ENCODE results near the gene DAPL1.

The DAPL1 gene

GRCh38 chr2:158766524-158766923 is 28.6 kb upstream of the DAPL1 start:
- Histone ChIP-seq H3K36me3 (ENCODE audit: control insufficient read depth, insufficient read depth, low read length) (no peaks in the 10 kb centered on the region), H2AFZ (no peak overlapping the region), H3K27me3 (ENCODE audit: control insufficient read depth, insufficient read depth, low read length) (no peaks in the 10 kb centered on the region)

GRCh38 chr2:158772306-158773078 is 22.6 kb upstream of the DAPL1 start:
- TF ChIP-seq CTCF (IDR thresholded peaks at IDR 0.05): no peak

More at GRCh38 chr2:158766524-158766923, 28.6 kb upstream of the DAPL1 start:
- H3K9me3 ChIP-seq (ENCODE audit: control insufficient read depth, low read length): no peaks in the 10 kb centered on the region
- H3K9ac ChIP-seq: no peak overlapping the region
- TF ChIP-seq CTCF (IDR thresholded peaks at IDR 0.05): no peak
- H3K27ac ChIP-seq: no peak overlapping the region
- H3K4me1 ChIP-seq: no peaks in the 10 kb centered on the region
- no peak overlapping the region for H3K4me3 ChIP-seq (ENCODE audit: low read depth, low read length)
- no peak overlapping the region for H3K4me2 ChIP-seq (ENCODE audit: low read length)
- no peaks in the 10 kb centered on the region for H3K79me2 ChIP-seq

GRCh38 chr2:158773121-158773520 is 22.0 kb upstream of the DAPL1 start:
- Histone ChIP-seq H3K9ac (no peak overlapping the region), H3K4me3 (ENCODE audit: low read depth, low read length) (no peak overlapping the region), H3K9me3 (ENCODE audit: control insufficient read depth, low read length) (no peaks in the 10 kb centered on the region), H3K4me2 (ENCODE audit: low read length) (no peak overlapping the region), H3K36me3 (ENCODE audit: control insufficient read depth, insufficient read depth, low read length) (no peaks in the 10 kb centered on the region), H3K4me1 (no peaks in the 10 kb centered on the region), H3K27ac (no peak overlapping the region), H3K79me2 (no peaks in the 10 kb centered on the region), H2AFZ (no peak overlapping the region), H3K27me3 (ENCODE audit: control insufficient read depth, insufficient read depth, low read length) (no peaks in the 10 kb centered on the region)
- no peak for TF ChIP-seq CTCF (IDR thresholded peaks at IDR 0.05)

More at GRCh38 chr2:158772306-158773078, 22.6 kb upstream of the DAPL1 start:
- H3K79me2 ChIP-seq: no peaks in the 10 kb centered on the region
- H3K4me2 ChIP-seq (ENCODE audit: low read length): no peak overlapping the region
- H3K9me3 ChIP-seq (ENCODE audit: control insufficient read depth, low read length): no peaks in the 10 kb centered on the region
- no peaks in the 10 kb centered on the region for H3K4me1 ChIP-seq
- H3K36me3 ChIP-seq (ENCODE audit: control insufficient read depth, insufficient read depth, low read length): no peaks in the 10 kb centered on the region
- no peak overlapping the region for H2AFZ ChIP-seq
- H3K27me3 ChIP-seq (ENCODE audit: control insufficient read depth, insufficient read depth, low read length): no peaks in the 10 kb centered on the region
- no peak overlapping the region for H3K9ac ChIP-seq
- H3K4me3 ChIP-seq (ENCODE audit: low read depth, low read length): no peak overlapping the region
- H3K27ac ChIP-seq: no peak overlapping the region

GRCh38 chr2:158774681-158775080 is 20.4 kb upstream of the DAPL1 start:
- no peak for TF ChIP-seq CTCF (IDR thresholded peaks at IDR 0.05)
- no peaks in the 10 kb centered on the region for H3K9me3 ChIP-seq (ENCODE audit: control insufficient read depth, low read length)

More at GRCh38 chr2:158774681-158775080, 20.4 kb upstream of the DAPL1 start:
- H3K27me3 ChIP-seq (ENCODE audit: control insufficient read depth, insufficient read depth, low read length): no peaks in the 10 kb centered on the region
- no peak overlapping the region for H3K4me2 ChIP-seq (ENCODE audit: low read length)
- no peak overlapping the region for H2AFZ ChIP-seq
- H3K4me3 ChIP-seq (ENCODE audit: low read depth, low read length): no peak overlapping the region
- no peaks in the 10 kb centered on the region for H3K4me1 ChIP-seq
- no peaks in the 10 kb centered on the region for H3K36me3 ChIP-seq (ENCODE audit: control insufficient read depth, insufficient read depth, low read length)
- no peak overlapping the region for H3K27ac ChIP-seq
- H3K79me2 ChIP-seq: no peaks in the 10 kb centered on the region
- H3K9ac ChIP-seq: no peak overlapping the region

Data from parathyroid adenoma (tissue), 2 donors.